ENCODE measurements around the gene CKLF. TPM values are rescaled to one million over a fixed set of nuclear protein-coding genes. Genes with fewer than 3 reads are reported as not detected.
A peak's percentile ranks its signal among the peaks of the same experiment; 100 is the strongest.
"Not testable (repeated sequence)": the region's sequence is repeated elsewhere in the genome, so short reads cannot be mapped to it uniquely, and the experiment has no call there.

Gene CKLF
- total RNA-seq, 6 experiments from 2014 or later: 8.4 to 30.5 (median 14.0) TPM

DNA sequence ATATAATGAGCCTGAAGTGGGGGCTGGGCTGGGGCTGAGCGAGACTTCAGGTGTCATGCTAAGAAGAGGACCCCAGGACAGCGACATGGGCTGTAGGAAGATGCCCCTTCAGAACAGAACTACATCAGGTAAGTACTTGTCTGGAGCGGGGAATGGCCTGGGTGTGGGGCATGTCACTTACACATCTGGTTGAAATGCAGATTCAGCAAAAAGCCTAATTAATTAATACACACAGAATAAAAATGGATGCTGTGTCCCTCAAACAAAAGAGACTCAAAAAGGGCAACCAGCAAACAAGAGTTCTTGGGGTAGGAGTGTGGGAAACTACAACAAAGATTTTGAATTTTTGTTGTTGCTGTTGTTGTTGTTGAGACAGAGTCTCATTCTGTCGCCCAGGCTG, 38.6 kb downstream of the CKLF start:
- Histone ChIP-seq H3K9me3 (no peaks in the 10 kb centered on the region), H3K27ac (no peak overlapping the region), H3K4me3 (no peak overlapping the region), H3K27me3 (no peaks in the 10 kb centered on the region), H3K36me3 (no peaks in the 10 kb centered on the region), H3K4me1 (no peaks in the 10 kb centered on the region)
- no CpG with 5 or more reads among the region's 4 CpGs for WGBS (ENCODE audit: insufficient coverage, low coverage, low lambda C conversion rate, missing lambda C conversion rate)
- DNase-seq (no peak), ATAC-seq (no peak)
- no peak for TF ChIP-seq POLR2A (IDR thresholded peaks at IDR 0.05)
- TF ChIP-seq, protein P1, sequence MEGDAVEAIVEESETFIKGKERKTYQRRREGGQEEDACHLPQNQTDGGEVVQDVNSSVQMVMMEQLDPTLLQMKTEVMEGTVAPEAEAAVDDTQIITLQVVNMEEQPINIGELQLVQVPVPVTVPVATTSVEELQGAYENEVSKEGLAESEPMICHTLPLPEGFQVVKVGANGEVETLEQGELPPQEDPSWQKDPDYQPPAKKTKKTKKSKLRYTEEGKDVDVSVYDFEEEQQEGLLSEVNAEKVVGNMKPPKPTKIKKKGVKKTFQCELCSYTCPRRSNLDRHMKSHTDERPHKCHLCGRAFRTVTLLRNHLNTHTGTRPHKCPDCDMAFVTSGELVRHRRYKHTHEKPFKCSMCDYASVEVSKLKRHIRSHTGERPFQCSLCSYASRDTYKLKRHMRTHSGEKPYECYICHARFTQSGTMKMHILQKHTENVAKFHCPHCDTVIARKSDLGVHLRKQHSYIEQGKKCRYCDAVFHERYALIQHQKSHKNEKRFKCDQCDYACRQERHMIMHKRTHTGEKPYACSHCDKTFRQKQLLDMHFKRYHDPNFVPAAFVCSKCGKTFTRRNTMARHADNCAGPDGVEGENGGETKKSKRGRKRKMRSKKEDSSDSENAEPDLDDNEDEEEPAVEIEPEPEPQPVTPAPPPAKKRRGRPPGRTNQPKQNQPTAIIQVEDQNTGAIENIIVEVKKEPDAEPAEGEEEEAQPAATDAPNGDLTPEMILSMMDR (IDR thresholded peaks at IDR 0.05): no peak
- intact Hi-C loops (cut with DNase I): no loop called here

DNA sequence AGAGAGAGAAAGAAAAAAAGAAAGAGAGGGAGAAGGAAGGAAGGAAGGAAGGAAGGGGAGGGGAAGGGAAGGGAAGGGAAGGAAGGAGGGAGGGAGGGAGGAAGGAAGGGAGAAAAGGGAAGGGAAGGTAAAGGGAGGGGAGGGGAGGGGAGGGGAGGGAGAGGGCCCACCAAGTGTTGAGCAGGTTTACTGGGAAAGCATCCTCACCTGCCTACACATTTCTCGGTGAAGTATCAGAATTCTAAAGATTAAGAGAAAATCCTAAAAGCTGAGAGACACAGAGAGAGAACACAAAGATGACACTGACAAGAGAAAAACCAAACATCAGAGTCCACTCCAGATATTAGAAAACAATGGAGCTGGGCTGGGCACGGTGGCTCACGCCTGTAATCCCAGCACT, 39.9 kb downstream of the CKLF start:
- Histone ChIP-seq H3K9me3 (no peaks in the 10 kb centered on the region), H3K4me1 (no peaks in the 10 kb centered on the region), H3K36me3 (no peaks in the 10 kb centered on the region), H3K27ac (no peak overlapping the region), H3K27me3 (no peaks in the 10 kb centered on the region), H3K4me3 (no peak overlapping the region)
- 84% methylated on average over 3 of the region's 3 CpGs for whole genome bisulfite sequencing (ENCODE audit: insufficient coverage, low coverage, low lambda C conversion rate, missing lambda C conversion rate)
- ATAC-seq (no peak), DNase-seq (no peak)
- TF ChIP-seq, protein P1 (IDR thresholded peaks at IDR 0.05): no peak
- no peak for TF ChIP-seq POLR2A (IDR thresholded peaks at IDR 0.05)
- intact Hi-C loops (cut with DNase I): no loop called here

DNA sequence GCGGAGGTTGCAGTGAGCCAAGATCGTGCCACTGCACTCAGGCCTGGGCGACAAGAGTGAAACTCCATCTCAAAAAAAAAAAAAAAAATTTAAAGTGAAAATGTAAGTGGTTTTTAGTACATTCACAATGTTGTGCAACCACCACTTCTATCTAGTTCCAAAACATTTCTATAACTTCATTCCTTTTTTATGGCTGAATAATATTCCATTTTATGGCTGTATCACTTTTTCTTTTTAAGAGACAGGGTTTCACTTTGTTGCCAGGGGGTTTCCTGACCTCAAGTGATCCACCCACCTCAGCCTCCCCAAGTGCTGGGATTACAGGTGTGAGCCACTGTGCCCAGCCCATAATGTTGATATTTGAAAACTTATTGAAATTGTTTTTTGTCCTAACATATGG, 40.4 kb downstream of the CKLF start:
- Histone ChIP-seq H3K9me3 (no peaks in the 10 kb centered on the region), H3K4me3 (no peak overlapping the region), H3K27me3 (no peaks in the 10 kb centered on the region), H3K4me1 (no peaks in the 10 kb centered on the region), H3K36me3 (no peaks in the 10 kb centered on the region), H3K27ac (no peak overlapping the region)
- TF ChIP-seq, protein P1 (IDR thresholded peaks at IDR 0.05): no peak
- no peak for TF ChIP-seq POLR2A (IDR thresholded peaks at IDR 0.05)
- ATAC-seq: no peak
- DNase-seq: no peak
- WGBS (ENCODE audit: insufficient coverage, low coverage, low lambda C conversion rate, missing lambda C conversion rate): no CpG with 5 or more reads among the region's 3 CpGs
- intact Hi-C loops (cut with DNase I): no loop called here

DNA sequence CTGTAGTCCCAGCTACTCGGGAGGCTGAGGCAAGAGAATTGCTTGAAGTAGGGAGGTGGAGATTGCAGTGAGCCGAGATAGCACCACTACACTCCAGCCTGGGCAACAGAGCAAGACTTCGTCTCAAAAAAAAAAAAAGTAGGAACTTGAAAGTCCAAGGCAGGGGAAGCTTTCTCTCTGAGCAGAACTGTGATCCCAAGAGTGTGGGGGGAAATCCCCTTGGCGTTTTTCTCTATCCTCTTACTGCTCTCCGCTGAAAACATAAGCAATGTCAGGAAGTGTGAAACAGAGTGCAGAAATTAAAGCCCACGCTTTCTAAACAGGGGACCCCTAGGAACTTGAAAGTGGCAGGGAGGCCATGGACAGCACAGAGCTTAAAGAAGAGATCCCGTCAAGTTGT, 42.4 kb downstream of the CKLF start:
- intact Hi-C loops (cut with DNase I): no loop called here
- ATAC-seq: peak in 2 of 4 donors; percentile 21 to 58

DNA sequence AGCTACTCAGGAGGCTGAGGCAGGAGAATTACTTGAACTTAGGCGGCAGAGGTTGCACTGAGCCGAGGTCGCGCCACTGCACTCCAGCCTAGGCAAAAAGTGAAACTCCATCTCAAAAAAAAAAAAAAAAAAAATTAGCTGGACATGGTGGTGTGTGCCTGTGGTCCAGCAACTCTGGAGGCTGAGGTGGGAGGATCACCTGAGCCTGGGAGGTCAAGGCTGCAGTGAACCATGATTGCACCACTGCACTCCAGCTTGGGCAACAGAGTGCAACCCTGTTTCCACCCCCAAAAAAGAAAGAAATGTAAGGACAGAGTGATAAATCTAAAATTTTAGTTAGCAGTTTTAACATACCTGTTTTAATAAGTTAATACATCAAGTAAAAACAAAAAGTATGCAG, 44.2 kb downstream of the CKLF start:
- DNase-seq; H3K9me3 ChIP-seq; ATAC-seq; H3K27ac ChIP-seq; H3K4me3 ChIP-seq; intact Hi-C loops (cut with DNase I); H3K4me1 ChIP-seq; H3K27me3 ChIP-seq; H3K36me3 ChIP-seq: not testable (repeated sequence)
- whole genome bisulfite sequencing (ENCODE audit: insufficient coverage, low coverage, low lambda C conversion rate, missing lambda C conversion rate): 100% methylated on average over 3 of the region's 4 CpGs

More for the DNA sequence above, 42.4 kb downstream of the CKLF start:
- Histone ChIP-seq H3K4me3 (no peak overlapping the region), H3K36me3 (no peaks in the 10 kb centered on the region), H3K4me1 (no peaks in the 10 kb centered on the region), H3K27me3 (no peaks in the 10 kb centered on the region), H3K27ac (no peak overlapping the region), H3K9me3 (no peaks in the 10 kb centered on the region)
- no peak for DNase-seq
- 53% methylated on average over 6 of the region's 7 CpGs for WGBS (ENCODE audit: insufficient coverage, low coverage, low lambda C conversion rate, missing lambda C conversion rate)
- no peak for TF ChIP-seq POLR2A (IDR thresholded peaks at IDR 0.05)
- TF ChIP-seq, protein P1 (IDR thresholded peaks at IDR 0.05): no peak
